Activated CD8-positive, alpha-beta T cell treated with anti-CD3 and anti-CD28 coated beads, Interleukin-2, amount 10 ng/mL, durations not matched to agents 7 days and 5 days (primary cell): ENCODE measurements around the gene ACOXL. TPM values are rescaled to one million over a fixed set of nuclear protein-coding genes. Genes with fewer than 3 reads are reported as not detected.
A peak's percentile ranks its signal among the peaks of the same experiment; 100 is the strongest.
"Not testable (repeated sequence)": the region's sequence is repeated elsewhere in the genome, so short reads cannot be mapped to it uniquely, and the experiment has no call there.

Source experiments
- ATAC-seq: fragments of 150-1000 bp; cut with Tn5 transposase; one replicate; pipeline ENCODE4 v1.10.0; 2021; ENCODE audit warnings: moderate library complexity
- CTCF ChIA-PET: fragments of 350-600 bp; sonication (Branson Sonifier 250); formaldehyde crosslinking; loops from one replicate; lab custom pipeline; 2021; ENCODE audit warnings: antibody characterized with exemption; lab: Charles Lee
- POLR2A ChIA-PET: fragments of 350-600 bp; sonication (Branson Sonifier 250); formaldehyde crosslinking; loops from one replicate; lab custom pipeline; 2021; ENCODE audit warnings: antibody characterized with exemption; lab: Charles Lee
- DNase-seq: peaks from one replicate; pipeline ENCODE4 v3.0.0-alpha.2; 2020
- H3K27ac Mint-ChIP-seq: one replicate; pipeline ENCODE4 v1.8.0; 2021; ENCODE audit warnings: mild to moderate bottlenecking, mixed read lengths
- H3K27me3 Mint-ChIP-seq: one replicate; pipeline ENCODE4 v1.8.0; 2021; ENCODE audit warnings: low read depth, mixed read lengths
- H3K36me3 Mint-ChIP-seq: one replicate; pipeline ENCODE4 v1.8.0; 2021; ENCODE audit warnings: low read depth, mixed read lengths
- H3K4me1 Mint-ChIP-seq: one replicate; pipeline ENCODE4 v1.8.0; 2021; ENCODE audit warnings: low read depth, mixed read lengths
- H3K4me3 Mint-ChIP-seq: one replicate; pipeline ENCODE4 v1.8.0; 2021; ENCODE audit warnings: mild to moderate bottlenecking, mixed read lengths
- H3K9me3 Mint-ChIP-seq: one replicate; pipeline ENCODE4 v1.8.0; 2022; ENCODE audit warnings: mixed read lengths; ENCODE audit not compliant: insufficient read depth
- total RNA-seq, 2 experiments: library from RNA; stranded (reverse); gene quantifications; one replicate each; pipeline ENCODE4 v1.2.3, GENCODE V29; 2021

Gene ACOXL
- total RNA-seq, 2 experiments from 2014 or later = not detected

DNA sequence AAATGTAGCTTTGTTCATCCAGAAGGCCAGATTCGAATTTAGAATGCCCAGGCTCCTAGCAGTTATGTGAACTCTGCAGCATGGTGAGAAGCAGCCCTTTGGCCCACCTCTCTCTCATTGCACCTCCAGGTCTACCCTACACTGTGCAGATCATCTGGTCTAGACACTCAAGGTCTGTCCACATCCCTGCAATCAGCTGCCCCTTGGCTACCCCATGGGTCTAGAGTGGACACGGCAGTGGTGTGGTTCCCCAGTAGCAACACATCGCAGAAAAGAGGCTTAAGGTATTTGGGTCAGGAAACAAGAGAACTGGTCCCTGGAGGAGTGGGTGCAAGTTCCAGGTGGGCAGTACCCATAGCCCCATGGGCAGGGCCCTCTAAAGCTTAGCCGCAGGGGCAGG is 311.7 kb downstream of the ACOXL start:
- Mint-ChIP-seq H3K27ac (no peak overlapping the region), H3K4me3 (no peak overlapping the region), H3K4me1 (peaks cover 3% of the 10 kb centered on the region), H3K27me3 (no peaks in the 10 kb centered on the region), H3K36me3 (no peaks in the 10 kb centered on the region), H3K9me3 (no peaks in the 10 kb centered on the region)
- POLR2A ChIA-PET = no interaction called here
- CTCF ChIA-PET = no interaction called here
- peak; percentile 5 for DNase-seq
- no peak for ATAC-seq

DNA sequence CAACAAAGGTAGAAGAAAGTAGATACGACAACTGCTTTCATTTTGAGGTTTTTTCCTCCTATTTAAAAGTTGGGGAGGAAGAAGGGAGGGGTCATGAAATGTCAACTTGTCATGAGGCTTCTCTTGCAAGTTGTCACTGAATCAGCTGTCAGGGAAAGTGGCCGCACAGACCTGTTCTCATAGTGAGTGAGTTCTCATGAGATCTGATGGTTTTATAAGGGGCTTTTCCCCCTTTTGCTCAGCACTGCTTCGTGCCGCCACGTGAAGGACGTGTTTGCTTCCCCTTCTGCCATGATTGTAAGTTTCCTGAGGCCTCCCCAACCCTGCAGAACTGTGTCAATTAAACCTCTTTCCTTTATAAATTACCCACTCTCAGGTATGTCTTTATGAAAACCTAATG is 312.9 kb downstream of the ACOXL start:
- H3K9me3 Mint-ChIP-seq, H3K4me3 Mint-ChIP-seq, POLR2A ChIA-PET, H3K27me3 Mint-ChIP-seq, H3K27ac Mint-ChIP-seq, H3K36me3 Mint-ChIP-seq, CTCF ChIA-PET, ATAC-seq: not testable (repeated sequence)
- DNase-seq = peak; percentile 9
- peaks cover 11% of the 10 kb centered on the region for H3K4me1 Mint-ChIP-seq

DNA sequence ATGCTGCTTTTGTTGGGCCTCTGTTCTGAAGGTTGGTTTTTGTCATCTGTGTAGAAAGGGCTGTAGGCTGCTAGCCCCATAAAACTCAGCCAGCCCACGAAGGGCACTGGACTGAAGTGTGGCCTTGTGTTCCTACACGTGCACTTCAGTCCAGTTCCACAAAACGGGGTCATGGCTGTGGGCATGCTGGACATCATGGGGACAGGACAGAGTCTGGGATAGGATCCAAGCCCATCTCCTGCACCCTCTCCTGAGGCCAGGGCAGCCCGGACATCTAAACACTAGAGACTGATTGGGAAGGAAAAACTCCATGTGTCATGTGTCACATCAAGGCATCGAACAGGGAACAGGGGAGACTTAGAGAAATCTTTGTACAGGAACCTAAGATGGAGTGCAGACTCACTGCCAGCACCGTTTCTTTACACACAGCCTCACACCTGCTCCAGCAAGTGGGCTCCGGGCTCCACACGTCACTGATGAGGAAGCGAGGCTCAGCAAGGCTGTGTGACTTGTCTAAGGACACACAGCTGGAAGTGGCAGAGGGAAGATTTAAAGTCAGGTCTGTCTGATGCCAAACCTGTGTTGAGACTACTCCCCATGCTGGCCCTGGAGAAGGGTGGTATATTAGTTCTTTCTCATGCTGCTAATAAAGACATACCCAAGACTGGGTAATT is 313.5 kb downstream of the ACOXL start:
- ATAC-seq (no peak), DNase-seq (peak; percentile 15)
- Mint-ChIP-seq H3K27ac (no peak overlapping the region), H3K9me3 (no peaks in the 10 kb centered on the region), H3K27me3 (no peaks in the 10 kb centered on the region), H3K4me3 (no peak overlapping the region), H3K4me1 (peaks cover 18% of the 10 kb centered on the region), H3K36me3 (no peaks in the 10 kb centered on the region)
- CTCF ChIA-PET = no interaction called here
- POLR2A ChIA-PET = no interaction called here

DNA sequence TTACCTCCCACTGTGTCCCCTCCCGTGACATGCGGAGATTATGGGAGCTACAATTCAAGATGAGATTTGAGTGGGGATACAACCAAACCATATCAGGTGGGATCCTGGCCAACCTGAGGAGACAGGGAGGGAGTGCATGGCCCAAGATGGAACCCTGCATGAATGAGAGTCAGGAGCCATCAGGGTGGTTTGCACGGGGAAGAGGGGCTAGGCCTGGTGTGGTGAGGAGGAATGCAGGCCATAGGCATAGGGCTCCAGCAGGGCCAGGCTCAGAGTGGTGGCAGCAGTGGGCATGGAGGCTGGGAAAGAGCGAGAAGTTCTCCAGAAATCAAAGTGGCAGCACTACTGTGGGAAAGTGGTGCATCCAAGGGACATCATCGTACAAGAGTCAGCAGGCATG is 314.3 kb downstream of the ACOXL start:
- H3K9me3 Mint-ChIP-seq = no peaks in the 10 kb centered on the region
- ChIA-PET POLR2A (no interaction called here), CTCF (no interaction called here)
- no peak overlapping the region for H3K27ac Mint-ChIP-seq
- DNase-seq (peak; percentile 9), ATAC-seq (no peak)
- H3K36me3 Mint-ChIP-seq = no peaks in the 10 kb centered on the region
- H3K4me3 Mint-ChIP-seq = no peak overlapping the region
- no peaks in the 10 kb centered on the region for H3K27me3 Mint-ChIP-seq
- peaks cover 22% of the 10 kb centered on the region for H3K4me1 Mint-ChIP-seq

DNA sequence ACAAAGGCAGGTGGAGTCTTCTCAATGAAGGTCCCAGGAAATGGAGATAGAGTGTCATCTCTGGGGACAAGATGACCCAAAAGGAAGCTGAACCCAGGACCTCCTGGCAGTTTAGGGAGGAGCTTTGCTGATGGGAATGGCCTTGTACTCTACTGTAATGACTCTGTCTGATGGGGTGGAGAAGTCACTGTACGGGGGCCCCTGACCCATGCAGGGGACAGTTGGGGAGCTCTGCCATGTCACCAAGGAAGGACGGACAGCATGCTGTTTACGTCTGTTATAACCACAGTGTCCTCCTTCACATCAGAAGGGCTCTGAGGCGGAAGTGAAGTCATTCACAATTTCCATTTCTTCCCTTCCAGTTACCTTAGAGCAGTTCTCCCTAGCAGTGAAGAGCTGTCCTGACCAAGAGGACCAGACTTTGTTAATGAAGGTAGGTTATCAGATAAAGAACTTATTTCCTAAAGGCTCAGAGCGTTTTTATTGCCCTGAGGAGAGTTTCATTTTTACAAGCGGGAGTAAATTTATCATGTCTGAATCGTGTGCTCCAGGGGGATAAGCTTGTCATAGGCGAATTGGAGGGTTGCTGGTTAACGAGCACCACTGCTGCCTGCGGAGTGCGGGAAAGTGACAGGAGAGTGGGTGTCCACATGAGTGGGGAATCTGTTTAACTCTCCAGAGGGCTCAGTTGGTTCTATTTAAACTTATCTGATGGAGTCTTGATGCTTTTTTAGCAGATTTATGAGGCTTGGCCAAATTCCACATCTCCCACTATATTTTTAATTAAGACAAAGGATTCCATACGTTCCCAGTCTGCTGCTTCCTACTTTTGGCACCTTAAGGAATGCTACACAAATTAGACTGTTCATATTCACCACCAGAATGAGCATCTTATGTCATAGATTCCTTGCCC is 316.7 kb downstream of the ACOXL start:
- H3K27ac Mint-ChIP-seq = no peak overlapping the region
- H3K4me1 Mint-ChIP-seq = peaks cover 23% of the 10 kb centered on the region
- ChIA-PET POLR2A (no interaction called here), CTCF (interaction anchor here (0.7 to 1.2 kb wide), 3 partner anchors 11 to 237 kb away, joined by 3 read pairs; no protein-coding TSS in a partner anchor)
- H3K36me3 Mint-ChIP-seq = no peaks in the 10 kb centered on the region
- DNase-seq (no peak), ATAC-seq (no peak)
- no peak overlapping the region for H3K4me3 Mint-ChIP-seq
- H3K9me3 Mint-ChIP-seq = no peaks in the 10 kb centered on the region
- H3K27me3 Mint-ChIP-seq = no peaks in the 10 kb centered on the region

DNA sequence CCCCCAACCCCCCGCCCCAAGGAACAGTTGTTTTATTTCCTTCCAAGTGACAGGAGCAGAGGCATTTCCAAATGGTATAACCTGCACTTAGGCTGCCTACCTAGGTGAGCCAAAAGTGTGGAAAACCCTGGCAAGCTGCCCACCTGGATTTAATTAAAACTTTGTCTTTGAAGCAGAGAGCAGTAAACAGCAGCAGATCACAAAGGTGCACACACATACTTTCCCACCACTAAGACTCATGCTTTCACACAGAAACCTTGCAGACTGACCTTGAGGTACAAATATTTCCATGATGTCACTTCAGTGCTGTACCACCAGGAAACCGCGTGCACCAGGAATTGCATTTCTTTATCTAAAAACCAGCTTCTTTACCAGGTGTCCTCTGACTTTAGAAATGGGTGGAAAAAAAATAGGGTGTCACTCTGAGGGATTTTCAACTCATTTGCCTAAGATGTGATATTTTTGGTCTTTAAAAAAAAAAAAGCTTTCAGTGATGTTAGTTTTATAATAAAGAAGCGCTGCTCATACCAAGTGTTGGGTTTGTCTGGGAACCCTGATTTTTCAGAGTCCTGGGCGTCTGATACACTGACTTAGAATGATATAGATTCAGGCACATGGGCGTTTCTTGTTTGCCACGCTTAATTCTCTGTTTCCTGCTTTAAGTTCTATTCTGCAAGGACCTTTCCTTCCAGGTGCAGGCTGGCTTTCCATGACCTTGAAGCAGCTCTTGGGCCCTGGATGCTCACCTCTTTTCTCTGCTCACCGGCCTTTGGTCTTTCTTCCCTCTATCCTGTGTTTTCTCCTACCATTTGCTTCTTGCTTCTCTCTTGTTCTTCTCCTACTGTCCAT is 317.6 kb downstream of the ACOXL start:
- no peak overlapping the region for H3K4me3 Mint-ChIP-seq
- H3K9me3 Mint-ChIP-seq = no peaks in the 10 kb centered on the region
- ChIA-PET POLR2A (no interaction called here), CTCF (interaction anchor here (0.7 to 1.2 kb wide), 3 partner anchors 12 to 238 kb away, joined by 3 read pairs; no protein-coding TSS in a partner anchor)
- no peaks in the 10 kb centered on the region for H3K27me3 Mint-ChIP-seq
- peaks cover 29% of the 10 kb centered on the region for H3K4me1 Mint-ChIP-seq
- DNase-seq = peak; percentile 46
- H3K27ac Mint-ChIP-seq = peak overlapping the region; percentile 41
- ATAC-seq = peak; percentile 68
- H3K36me3 Mint-ChIP-seq = no peaks in the 10 kb centered on the region

DNA sequence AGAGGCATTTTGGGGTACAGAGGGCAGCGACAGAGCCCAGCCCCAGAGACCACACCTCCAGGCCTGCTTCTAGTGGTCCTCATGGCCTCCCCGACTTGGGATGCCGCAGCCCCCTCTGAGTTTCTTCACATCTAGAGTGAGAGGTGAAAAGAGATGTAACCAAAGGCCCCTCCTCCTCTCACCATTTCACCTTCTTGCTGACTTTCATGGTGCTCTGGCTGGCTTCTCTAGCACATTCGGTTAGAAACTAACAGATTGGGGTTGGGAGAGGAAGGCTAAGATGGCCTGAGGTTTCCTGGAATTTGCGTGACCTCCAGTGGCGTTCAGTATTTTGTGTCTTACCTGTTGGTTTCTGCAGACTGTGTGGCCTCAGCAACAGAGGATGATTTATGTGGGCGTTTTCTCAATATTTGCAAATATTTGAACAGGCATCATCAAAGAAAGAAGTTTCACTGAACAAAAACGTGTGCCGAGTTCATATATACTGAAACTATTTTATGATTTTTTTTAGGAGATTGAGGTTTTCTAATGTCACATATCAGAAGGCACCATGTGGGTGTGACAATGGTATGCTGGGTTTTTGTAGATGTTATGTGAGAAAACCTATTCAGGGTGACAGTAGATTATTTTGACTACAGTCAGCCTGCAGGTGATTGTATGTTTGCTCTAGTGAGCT is 318.5 kb downstream of the ACOXL start:
- H3K27ac Mint-ChIP-seq = peak overlapping the region; percentile 41
- no peak overlapping the region for H3K4me3 Mint-ChIP-seq
- ChIA-PET POLR2A (no interaction called here), CTCF (interaction anchor here (1.4 kb wide), 1 partner anchor 46 kb away, joined by 3 read pairs; no protein-coding TSS in a partner anchor)
- DNase-seq (no peak), ATAC-seq (no peak)
- no peaks in the 10 kb centered on the region for H3K9me3 Mint-ChIP-seq
- no peaks in the 10 kb centered on the region for H3K36me3 Mint-ChIP-seq
- H3K27me3 Mint-ChIP-seq = no peaks in the 10 kb centered on the region
- H3K4me1 Mint-ChIP-seq = peaks cover 33% of the 10 kb centered on the region

DNA sequence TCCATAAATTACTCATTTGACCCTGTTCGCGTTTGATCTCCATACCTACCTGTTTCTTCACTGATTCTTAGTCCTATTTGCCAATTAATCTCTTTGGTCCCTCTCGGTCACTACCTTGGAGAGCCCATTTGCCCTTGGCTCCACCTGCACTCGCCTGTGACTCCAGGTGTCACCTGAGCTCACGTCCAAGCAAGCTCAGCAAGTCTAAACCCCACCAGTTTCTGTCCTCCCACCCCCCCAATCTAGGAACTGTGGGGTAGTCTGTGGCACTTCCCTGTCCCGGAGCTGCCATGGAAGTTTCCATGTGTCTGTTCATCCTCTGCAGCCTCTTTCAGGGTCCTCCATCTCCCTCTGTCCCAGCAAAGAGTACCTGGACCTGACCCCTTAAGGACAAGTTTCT is 320.2 kb downstream of the ACOXL start:
- H3K4me3 Mint-ChIP-seq = no peak overlapping the region
- no peaks in the 10 kb centered on the region for H3K27me3 Mint-ChIP-seq
- no peak overlapping the region for H3K27ac Mint-ChIP-seq
- DNase-seq (no peak), ATAC-seq (no peak)
- peaks cover 33% of the 10 kb centered on the region for H3K4me1 Mint-ChIP-seq
- POLR2A ChIA-PET = no interaction called here
- CTCF ChIA-PET = interaction anchor here (1.0 kb wide), 1 partner anchor 241 kb away, joined by 3 read pairs; no protein-coding TSS in a partner anchor
- H3K9me3 Mint-ChIP-seq = no peaks in the 10 kb centered on the region
- no peaks in the 10 kb centered on the region for H3K36me3 Mint-ChIP-seq

DNA sequence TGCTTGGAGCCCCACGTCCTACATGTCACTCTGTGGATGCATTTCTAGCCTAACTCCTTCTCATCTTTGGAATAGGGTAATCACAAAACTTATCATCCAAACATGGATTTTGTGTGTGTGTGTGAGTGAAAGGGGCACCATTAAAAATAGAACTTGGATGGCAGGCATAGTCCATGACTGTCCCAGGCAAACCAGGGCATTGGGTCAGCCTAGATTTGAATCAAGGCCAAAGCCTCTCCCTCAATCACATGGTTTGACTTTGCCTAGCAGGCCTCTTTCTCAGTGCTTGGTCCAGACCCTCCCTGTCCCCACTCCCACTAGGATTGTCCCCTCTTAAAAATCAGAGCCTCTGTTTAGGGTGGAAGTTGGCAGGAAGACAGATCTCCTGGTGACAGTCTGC is 320.9 kb downstream of the ACOXL start:
- POLR2A ChIA-PET = no interaction called here
- Mint-ChIP-seq H3K9me3 (no peaks in the 10 kb centered on the region), H3K27me3 (peaks cover 4% of the 10 kb centered on the region), H3K4me1 (peaks cover 33% of the 10 kb centered on the region), H3K4me3 (no peak overlapping the region), H3K36me3 (no peaks in the 10 kb centered on the region), H3K27ac (no peak overlapping the region)
- ATAC-seq (no peak), DNase-seq (no peak)
- CTCF ChIA-PET = interaction anchor here (1.4 kb wide), 1 partner anchor 240 kb away, joined by 3 read pairs; no protein-coding TSS in a partner anchor

DNA sequence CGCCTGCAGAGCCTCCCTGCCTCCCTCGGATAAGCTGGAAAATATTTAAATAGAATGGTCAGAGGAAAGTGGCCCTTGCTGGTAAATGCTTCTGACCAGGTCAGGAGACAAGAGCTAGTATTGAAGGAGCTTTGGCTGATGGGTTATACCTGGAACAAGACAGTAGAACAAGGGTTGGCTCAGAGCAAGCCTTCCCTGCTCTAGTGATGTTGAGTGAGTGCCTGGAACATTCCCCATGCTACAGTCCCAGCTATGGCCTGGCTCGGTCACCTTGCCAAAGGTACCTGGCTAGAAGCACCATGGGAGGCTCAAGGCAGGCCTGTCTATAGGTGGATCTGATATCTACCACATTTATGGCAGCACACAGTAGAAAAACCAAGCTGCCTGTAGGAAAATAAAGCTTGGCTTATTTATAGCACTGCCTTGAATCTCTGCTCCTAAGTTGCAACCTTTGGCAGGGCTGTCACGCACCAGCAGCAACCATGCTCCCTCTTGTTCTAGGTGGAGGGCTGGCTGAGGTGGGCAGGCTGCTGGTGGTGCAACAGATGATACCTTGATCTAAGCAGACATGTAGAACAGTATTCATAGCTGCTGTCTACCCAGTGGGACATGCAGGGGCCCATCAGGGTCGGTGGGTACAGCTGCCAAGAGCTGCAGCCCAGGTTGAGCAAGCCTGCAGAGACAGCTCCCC is 321.6 kb downstream of the ACOXL start:
- Mint-ChIP-seq H3K27ac (no peak overlapping the region), H3K4me3 (no peak overlapping the region), H3K27me3 (peaks cover 4% of the 10 kb centered on the region), H3K9me3 (no peaks in the 10 kb centered on the region), H3K4me1 (peaks cover 33% of the 10 kb centered on the region), H3K36me3 (no peaks in the 10 kb centered on the region)
- no peak for ATAC-seq
- ChIA-PET CTCF (interaction anchor here (1.4 kb wide), 1 partner anchor 241 kb away, joined by 3 read pairs; no protein-coding TSS in a partner anchor), POLR2A (no interaction called here)
- DNase-seq = no peak
